OCI-LY3 (cell line): ENCODE measurements around the gene C4B.

Experiments
- H2AFZ ChIP-seq: fragments of 200-600, 300-600 bp; shearing (Covaris generic); 2 replicates; pipeline ENCODE4 v1.6.0; 2014; ENCODE audit warnings: antibody characterized with exemption, low read depth, low read length
- H3K27ac ChIP-seq: fragments of 200-600, 300-600 bp; sonication (generic); 2 replicates; pipeline ENCODE4 v1.5.1; 2014; ENCODE audit warnings: mild to moderate bottlenecking, low read length, moderate library complexity, mixed read lengths
- H3K27me3 ChIP-seq: fragments of 200-600, 300-600 bp; sonication (generic); 2 replicates; pipeline ENCODE4 v1.6.1; 2014; ENCODE audit warnings: low read depth, low read length, mixed read lengths
- H3K36me3 ChIP-seq: fragments of 200-600, 300-600 bp; sonication (generic); replicated peaks from 2 replicates; pipeline ENCODE3; 2014; ENCODE audit warnings: low read depth, low read length, mixed read lengths
- H3K4me1 ChIP-seq: fragments of 300-600, 200-600 bp; sonication (generic); 2 replicates; pipeline ENCODE4 v1.6.1; 2014; ENCODE audit warnings: low read length, mixed read lengths
- H3K4me2 ChIP-seq: fragments of 200-600, 300-600 bp; sonication (generic); 2 replicates; pipeline ENCODE4 v1.6.1; 2014; ENCODE audit warnings: low read length, mixed read lengths
- H3K4me3 ChIP-seq: fragments of 300-600, 200-600 bp; sonication (generic); 2 replicates; pipeline ENCODE4 v1.5.1; 2014; ENCODE audit warnings: antibody characterized with exemption, mild to moderate bottlenecking, low read length, moderate library complexity
- H3K79me2 ChIP-seq: fragments of 300-600, 200-600 bp; shearing (Covaris generic); 2 replicates; pipeline ENCODE4 v1.6.1; 2014; ENCODE audit warnings: mild to moderate bottlenecking, low read length, mixed read lengths
- H3K9ac ChIP-seq: fragments of 300-600, 200-600 bp; shearing (Covaris generic); 2 replicates; pipeline ENCODE4 v1.6.0; 2014; ENCODE audit warnings: mild to moderate bottlenecking, low read length, moderate library complexity
- H3K9me3 ChIP-seq: fragments of 200-600, 300-600 bp; shearing (Covaris generic); 2 replicates; pipeline ENCODE4 v1.6.1; 2014; ENCODE audit warnings: low read length, mixed read lengths; ENCODE audit not compliant: insufficient read depth
- H4K20me1 ChIP-seq: fragments of 200-600, 300-600 bp; sonication (generic); 2 replicates; pipeline ENCODE4 v1.6.1; 2016; ENCODE audit warnings: low read length, mixed read lengths; ENCODE audit not compliant: insufficient read depth
- EZH2phosphoT487 ChIP-seq: fragments of 200-600 bp; shearing (Covaris generic); IDR thresholded peaks from 2 replicates; pipeline ENCODE4 v1.6.1; 2018; ENCODE audit warnings: antibody characterized with exemption, mixed run types, low read depth
- TF ChIP-seq, protein P1 (sequence below): fragments of 200-600, 300-600 bp; sonication (generic); IDR thresholded peaks from 2 replicates; pipeline ENCODE4 v1.5.1; 2014; ENCODE audit warnings: antibody characterized with exemption, low read length, low read depth

Gene C4B

DNA sequence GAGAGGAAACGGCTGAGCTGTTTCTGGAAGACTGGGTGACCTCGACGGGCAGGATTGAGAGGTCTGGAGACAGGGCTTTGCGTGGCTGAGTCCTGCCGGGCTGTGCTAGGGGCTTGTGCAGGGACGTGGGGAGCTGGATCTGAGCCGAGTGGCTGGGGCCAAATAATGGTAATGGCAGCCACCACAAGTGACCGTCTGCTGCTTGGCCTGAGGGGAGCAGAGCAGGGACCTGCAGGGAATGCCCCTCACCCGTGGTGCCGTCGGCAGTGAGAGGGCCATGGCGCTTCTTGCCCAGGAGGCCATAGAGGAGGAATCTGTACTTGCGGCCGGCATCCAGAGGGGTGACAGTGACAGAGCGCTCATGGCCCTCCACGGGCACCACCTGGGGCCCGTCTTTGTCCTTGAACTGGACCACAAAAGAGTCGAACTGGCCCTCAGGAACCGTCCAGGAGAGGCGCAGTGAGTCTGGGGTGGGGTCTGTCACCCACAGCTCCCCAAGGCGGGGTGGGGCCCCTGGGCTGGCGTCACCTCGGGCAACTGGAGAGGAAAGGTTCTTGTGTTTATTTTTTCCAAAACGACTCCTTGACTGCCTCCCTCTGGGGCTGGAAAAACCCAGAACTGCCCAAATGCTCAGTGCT is 55.4 kb downstream of the C4B start:
- Histone ChIP-seq H3K4me2 (no peak overlapping the region), H3K36me3 (no peaks in the 10 kb centered on the region), H3K9ac (no peak overlapping the region), H3K79me2 (no peaks in the 10 kb centered on the region), H3K4me3 (no peak overlapping the region), H4K20me1 (no peaks in the 10 kb centered on the region), H3K27ac (no peak overlapping the region), H3K4me1 (no peaks in the 10 kb centered on the region), H2AFZ (no peak overlapping the region), H3K9me3 (no peaks in the 10 kb centered on the region), H3K27me3 (no peaks in the 10 kb centered on the region)
- no peak for TF ChIP-seq EZH2phosphoT487
- TF ChIP-seq, protein P1, sequence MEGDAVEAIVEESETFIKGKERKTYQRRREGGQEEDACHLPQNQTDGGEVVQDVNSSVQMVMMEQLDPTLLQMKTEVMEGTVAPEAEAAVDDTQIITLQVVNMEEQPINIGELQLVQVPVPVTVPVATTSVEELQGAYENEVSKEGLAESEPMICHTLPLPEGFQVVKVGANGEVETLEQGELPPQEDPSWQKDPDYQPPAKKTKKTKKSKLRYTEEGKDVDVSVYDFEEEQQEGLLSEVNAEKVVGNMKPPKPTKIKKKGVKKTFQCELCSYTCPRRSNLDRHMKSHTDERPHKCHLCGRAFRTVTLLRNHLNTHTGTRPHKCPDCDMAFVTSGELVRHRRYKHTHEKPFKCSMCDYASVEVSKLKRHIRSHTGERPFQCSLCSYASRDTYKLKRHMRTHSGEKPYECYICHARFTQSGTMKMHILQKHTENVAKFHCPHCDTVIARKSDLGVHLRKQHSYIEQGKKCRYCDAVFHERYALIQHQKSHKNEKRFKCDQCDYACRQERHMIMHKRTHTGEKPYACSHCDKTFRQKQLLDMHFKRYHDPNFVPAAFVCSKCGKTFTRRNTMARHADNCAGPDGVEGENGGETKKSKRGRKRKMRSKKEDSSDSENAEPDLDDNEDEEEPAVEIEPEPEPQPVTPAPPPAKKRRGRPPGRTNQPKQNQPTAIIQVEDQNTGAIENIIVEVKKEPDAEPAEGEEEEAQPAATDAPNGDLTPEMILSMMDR: no peak

DNA sequence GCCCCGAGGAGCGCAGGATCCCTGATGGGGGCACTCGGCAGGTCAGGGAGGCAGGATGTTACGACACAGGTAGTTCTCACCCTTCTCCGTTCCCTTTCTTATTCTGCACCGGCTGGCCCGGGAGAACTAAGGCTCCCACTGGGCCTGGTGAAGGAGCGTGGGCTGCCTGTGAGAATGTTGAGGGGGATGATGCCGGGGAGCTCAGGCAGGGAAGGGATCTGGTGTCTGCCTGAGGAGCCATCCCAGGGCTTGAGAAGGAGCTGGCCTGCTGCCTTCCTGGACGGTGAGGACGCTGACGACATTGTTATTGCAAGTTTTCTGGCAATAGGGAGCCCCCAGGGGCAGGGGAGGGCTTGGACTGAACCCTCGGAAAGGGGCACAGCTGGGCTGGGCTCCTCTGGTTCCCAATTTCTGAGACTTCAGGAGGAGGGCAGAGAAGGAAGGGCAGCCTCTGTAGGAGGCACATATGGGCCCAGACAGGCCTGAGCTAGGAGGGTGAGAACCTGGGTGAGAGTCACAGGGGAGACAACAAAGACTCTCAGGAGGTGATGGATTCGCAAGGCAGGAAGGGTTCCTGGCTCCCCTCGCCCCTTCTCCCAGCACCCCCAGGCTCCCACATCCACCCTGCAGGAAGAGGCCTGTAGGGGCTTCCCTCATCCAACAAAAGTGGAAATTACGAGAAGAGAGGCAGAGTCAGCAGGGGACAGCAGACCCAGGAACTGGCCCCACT is 56.4 kb downstream of the C4B start:
- H3K4me2 ChIP-seq: no peak overlapping the region
- H3K79me2 ChIP-seq: no peaks in the 10 kb centered on the region
- H3K27ac ChIP-seq: no peak overlapping the region
- H3K27me3 ChIP-seq: peaks cover 3% of the 10 kb centered on the region; the same call in 1 of the 2 replicates
- H4K20me1 ChIP-seq: no peaks in the 10 kb centered on the region
- H3K4me3 ChIP-seq: no peak overlapping the region
- H3K36me3 ChIP-seq: no peaks in the 10 kb centered on the region
- H2AFZ ChIP-seq: no peak overlapping the region
- no peaks in the 10 kb centered on the region for H3K9me3 ChIP-seq
- no peaks in the 10 kb centered on the region for H3K4me1 ChIP-seq
- H3K9ac ChIP-seq: no peak overlapping the region
- TF ChIP-seq EZH2phosphoT487: no peak
- TF ChIP-seq, protein P1: no peak

DNA sequence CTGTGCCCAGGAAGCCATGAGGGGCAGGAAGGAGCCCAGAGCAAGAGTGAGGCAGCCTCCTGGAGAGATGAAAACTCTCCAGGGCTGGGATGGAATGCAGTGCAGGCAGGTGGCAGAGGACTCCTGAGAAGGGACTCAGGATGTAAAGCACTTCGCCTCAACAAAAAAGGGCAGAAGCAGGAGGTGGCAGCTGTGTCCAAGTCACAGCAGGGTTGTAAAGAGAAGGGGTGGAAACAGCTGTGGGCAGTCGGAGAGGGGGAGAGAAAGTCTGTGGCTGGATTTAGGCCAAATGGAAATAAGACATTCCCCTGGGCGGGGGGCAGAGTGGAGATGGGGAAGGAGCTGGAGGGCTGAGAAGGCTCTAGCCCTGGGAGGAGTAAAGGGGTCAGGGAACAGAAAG is 58.5 kb downstream of the C4B start:
- Histone ChIP-seq H4K20me1 (no peaks in the 10 kb centered on the region), H3K9ac (no peak overlapping the region), H3K36me3 (no peaks in the 10 kb centered on the region), H2AFZ (no peak overlapping the region), H3K4me3 (no peak overlapping the region), H3K27me3 (peaks cover 11% of the 10 kb centered on the region), H3K4me2 (no peak overlapping the region), H3K9me3 (no peaks in the 10 kb centered on the region), H3K79me2 (no peaks in the 10 kb centered on the region), H3K27ac (no peak overlapping the region), H3K4me1 (no peaks in the 10 kb centered on the region)
- TF ChIP-seq, protein P1: no peak

DNA sequence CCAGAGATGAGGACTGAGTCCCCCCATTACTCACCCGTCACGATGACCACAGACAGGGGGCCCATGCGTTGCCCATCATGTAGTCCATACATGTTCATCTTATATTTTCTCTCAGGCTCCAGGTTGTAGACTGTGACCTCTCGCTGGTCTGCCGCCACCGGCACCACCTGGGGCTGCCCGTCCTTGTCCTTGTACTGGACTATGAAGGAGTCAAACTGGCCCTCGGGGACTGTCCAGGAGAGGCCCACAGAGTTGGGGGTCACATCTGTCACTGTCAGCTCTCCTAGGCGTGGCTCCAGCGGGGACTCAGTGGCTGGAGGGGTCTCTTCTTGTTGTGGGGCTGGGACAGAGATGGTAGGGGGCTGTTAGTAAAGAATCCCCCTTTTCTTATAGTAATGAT is 59.0 kb downstream of the C4B start:
- H2AFZ ChIP-seq: no peak overlapping the region
- no peak overlapping the region for H3K9ac ChIP-seq
- H3K9me3 ChIP-seq: no peaks in the 10 kb centered on the region
- H3K36me3 ChIP-seq: no peaks in the 10 kb centered on the region
- H3K4me2 ChIP-seq: no peak overlapping the region
- H3K4me3 ChIP-seq: no peak overlapping the region
- H3K27ac ChIP-seq: no peak overlapping the region
- no peak for TF ChIP-seq EZH2phosphoT487
- TF ChIP-seq, protein P1: no peak
- peaks cover 11% of the 10 kb centered on the region for H3K27me3 ChIP-seq
- H3K4me1 ChIP-seq: no peaks in the 10 kb centered on the region
- no peaks in the 10 kb centered on the region for H3K79me2 ChIP-seq
- no peaks in the 10 kb centered on the region for H4K20me1 ChIP-seq
